GM19468 (cell line): Measurements from ENCODE around the gene INTS6.

Experiments
- ATAC-seq: cut with Tn5 transposase; IDR thresholded peaks from one replicate; pipeline ENCODE4 v1.9.1; 2021; ENCODE audit warnings: mild to moderate bottlenecking, moderate library complexity, moderate number of reproducible peaks; ENCODE audit not compliant: unreplicated experiment; ENCODE audit errors: extremely low read depth

Gene INTS6

GRCh38 chr13:51452361-51453206 is at the start of gene INTS6:
INTS6 (minus strand) TSS chr13:51453036; CDS start chr13:51452525, 511 bp downstream.
- ATAC-seq, result peak; percentile 49

GRCh38 chr13:51502153-51502651 is 49.4 kb upstream of the INTS6 start:
- ATAC-seq, result peak; percentile 63

GRCh38 chr13:51501592-51502152 is 48.8 kb upstream of the INTS6 start:
- ATAC-seq, result peak; percentile 9

GRCh38 chr13:51501096-51501495 is 48.3 kb upstream of the INTS6 start:
- ATAC-seq, result no peak

GRCh38 chr13:51500687-51501086 is 47.9 kb upstream of the INTS6 start:
- no peak for ATAC-seq

GRCh38 chr13:51499841-51500240 is 47.0 kb upstream of the INTS6 start:
- ATAC-seq, result no peak

GRCh38 chr13:51495316-51495715 is 42.5 kb upstream of the INTS6 start:
- ATAC-seq, result no peak

- ATAC-seq, result no peak
Measured at GRCh38 chr13:51494156-51494555, 41.3 kb upstream of the INTS6 start.

- ATAC-seq, result no peak
Measured at GRCh38 chr13:51488212-51488611, 35.4 kb upstream of the INTS6 start.

- ATAC-seq, result no peak
Measured at GRCh38 chr13:51481656-51482055, 28.8 kb upstream of the INTS6 start.

GRCh38 chr13:51479199-51479523 is 26.3 kb upstream of the INTS6 start:
- ATAC-seq, result no peak

DNA sequence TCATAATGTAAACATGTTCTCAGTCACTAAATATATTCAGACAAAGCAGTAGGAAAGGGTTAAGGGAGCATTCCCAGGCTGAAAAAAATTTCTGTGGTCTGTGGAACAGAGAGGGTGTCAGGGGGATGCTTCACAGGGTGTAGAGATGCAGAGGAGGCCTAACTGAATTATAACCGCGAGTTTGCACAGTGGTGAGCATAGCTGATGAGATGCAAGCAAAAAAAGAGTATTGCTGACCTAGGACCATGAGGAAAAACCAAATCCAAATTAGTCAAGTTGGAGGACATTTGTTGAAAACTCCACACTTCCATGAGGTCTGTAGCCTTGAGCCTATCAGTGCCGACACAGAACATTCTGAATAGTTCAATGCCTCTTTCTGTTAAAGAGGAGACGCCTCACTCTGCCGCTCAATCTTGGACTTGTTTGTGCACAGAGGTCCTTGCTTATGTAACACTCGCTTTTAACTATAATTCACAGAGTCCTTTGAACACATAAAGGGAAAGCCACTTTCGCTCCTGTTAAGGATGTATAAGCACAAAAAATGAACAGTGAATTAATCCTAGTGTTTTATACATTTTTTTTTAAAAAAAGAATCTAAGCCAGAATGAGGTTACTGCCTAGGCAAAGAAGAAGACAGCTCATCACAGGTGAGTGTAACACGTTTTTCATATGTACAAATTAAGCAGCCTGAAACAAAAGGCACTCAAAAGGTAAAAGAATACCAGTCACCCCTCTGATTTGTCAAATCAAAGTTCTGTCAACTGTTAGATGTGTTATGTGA is 25.8 kb upstream of the INTS6 start:
- ATAC-seq, result no peak

- no peak for ATAC-seq
Measured at GRCh38 chr13:51477653-51478324, 25.0 kb upstream of the INTS6 start.

- ATAC-seq, result no peak
Measured at GRCh38 chr13:51477149-51477548, 24.3 kb upstream of the INTS6 start.

GRCh38 chr13:51475727-51476501 is 23.1 kb upstream of the INTS6 start:
- ATAC-seq, result no peak

DNA sequence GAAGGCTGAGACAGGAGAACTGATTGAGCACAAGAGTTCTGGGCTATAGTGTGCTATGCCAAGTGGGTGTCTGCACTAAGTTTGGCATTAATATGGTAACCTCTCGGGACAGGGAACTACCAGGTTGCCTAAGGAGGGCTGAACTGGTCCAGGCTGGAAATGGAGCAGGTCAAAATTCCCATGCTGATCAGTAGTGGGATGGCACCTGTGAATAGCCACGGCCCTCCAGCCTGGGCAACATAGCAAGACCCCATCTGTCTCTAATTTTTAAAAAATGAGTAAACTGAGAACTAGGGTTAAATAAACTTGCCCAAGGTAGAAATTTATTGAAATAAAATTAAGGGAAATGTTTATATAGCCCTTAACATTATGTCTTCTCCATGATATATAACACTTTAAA is 17.0 kb upstream of the INTS6 start:
- ATAC-seq, result no peak

- ATAC-seq, result no peak
Measured at GRCh38 chr13:51467730-51468129, 14.9 kb upstream of the INTS6 start.

DNA sequence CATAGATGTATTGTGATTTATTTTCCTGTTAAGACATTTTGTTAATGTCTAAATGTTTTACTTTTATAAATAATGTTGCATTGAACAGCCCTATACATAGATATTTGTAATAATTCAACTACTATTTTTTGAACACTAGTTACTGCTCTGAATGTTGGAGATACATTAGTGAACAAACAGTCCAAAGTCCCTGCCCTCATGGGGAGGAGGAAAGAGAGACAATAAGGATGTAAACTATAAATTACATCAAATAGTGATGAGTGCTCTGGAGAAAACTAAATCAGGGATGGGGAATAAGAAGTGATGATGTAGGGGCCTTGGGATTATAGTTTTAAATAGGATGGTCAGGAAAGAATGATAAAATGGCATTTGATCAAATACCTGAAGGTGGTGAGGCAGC is 12.3 kb upstream of the INTS6 start:
- ATAC-seq, result no peak

- no peak for ATAC-seq
Measured at GRCh38 chr13:51457086-51457815, 4.4 kb upstream of the INTS6 start.
